Astrocyte (in vitro differentiated cells and primary cell): Measurements from ENCODE around the gene MT1X.

Experiments
- EZH2 ChIP-seq: IDR thresholded peaks from 2 replicates; pipeline ENCODE4 v1.6.1; 2012; ENCODE audit warnings: mild to moderate bottlenecking, low read length, inconsistent platforms; ENCODE audit not compliant: insufficient read depth
- TF ChIP-seq, protein P1 (sequence below): IDR thresholded peaks from 2 replicates; pipeline ENCODE4 v1.5.1; 2011; ENCODE audit warnings: low read depth, mild to moderate bottlenecking, inconsistent platforms, low read length, moderate library complexity; ENCODE audit not compliant: insufficient read depth

GRCh38 chr16:56722200-56722842 lies 40.1 kb downstream of the MT1X start:
- TF ChIP-seq, protein P1, sequence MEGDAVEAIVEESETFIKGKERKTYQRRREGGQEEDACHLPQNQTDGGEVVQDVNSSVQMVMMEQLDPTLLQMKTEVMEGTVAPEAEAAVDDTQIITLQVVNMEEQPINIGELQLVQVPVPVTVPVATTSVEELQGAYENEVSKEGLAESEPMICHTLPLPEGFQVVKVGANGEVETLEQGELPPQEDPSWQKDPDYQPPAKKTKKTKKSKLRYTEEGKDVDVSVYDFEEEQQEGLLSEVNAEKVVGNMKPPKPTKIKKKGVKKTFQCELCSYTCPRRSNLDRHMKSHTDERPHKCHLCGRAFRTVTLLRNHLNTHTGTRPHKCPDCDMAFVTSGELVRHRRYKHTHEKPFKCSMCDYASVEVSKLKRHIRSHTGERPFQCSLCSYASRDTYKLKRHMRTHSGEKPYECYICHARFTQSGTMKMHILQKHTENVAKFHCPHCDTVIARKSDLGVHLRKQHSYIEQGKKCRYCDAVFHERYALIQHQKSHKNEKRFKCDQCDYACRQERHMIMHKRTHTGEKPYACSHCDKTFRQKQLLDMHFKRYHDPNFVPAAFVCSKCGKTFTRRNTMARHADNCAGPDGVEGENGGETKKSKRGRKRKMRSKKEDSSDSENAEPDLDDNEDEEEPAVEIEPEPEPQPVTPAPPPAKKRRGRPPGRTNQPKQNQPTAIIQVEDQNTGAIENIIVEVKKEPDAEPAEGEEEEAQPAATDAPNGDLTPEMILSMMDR = no peak
- no peak for TF ChIP-seq EZH2
